GM11168 (cell line): Measurements from ENCODE around the gene ATP5PD.

Source experiments
- in situ Hi-C: fragments of 300-500 bp; cut with MboI; formaldehyde crosslinking; loops from one replicate; pipeline ENCODE4 v1.12.0; 2022; ENCODE audit warnings: low sequenced_read_pairs; ENCODE audit not compliant: unreplicated experiment

The ATP5PD gene

GRCh38 chr17:75001915-75002843, 44.6 kb downstream of the ATP5PD start:
- in situ Hi-C loops, result no loop called here

GRCh38 chr17:74999523-74999922, 47.2 kb downstream of the ATP5PD start:
- in situ Hi-C loops, result no loop called here

- in situ Hi-C loops, result no loop called here
Measured at GRCh38 chr17:74998783-74999182, 48.0 kb downstream of the ATP5PD start.

- in situ Hi-C loops, result no loop called here
Measured at GRCh38 chr17:74995847-74996246, 50.9 kb downstream of the ATP5PD start.

GRCh38 chr17:74994440-74994839, 52.3 kb downstream of the ATP5PD start:
- in situ Hi-C loops, result no loop called here

GRCh38 chr17:74992223-74992622, 54.5 kb downstream of the ATP5PD start:
- in situ Hi-C loops, result no loop called here

GRCh38 chr17:74990581-74991105, 56.1 kb downstream of the ATP5PD start:
- in situ Hi-C loops, result no loop called here
